ENCODE data around the gene ARPC1B. TPM values are rescaled to one million over a fixed set of nuclear protein-coding genes. Genes with fewer than 3 reads are reported as not detected.

ARPC1B gene
- total and polyA plus RNA-seq, 2 experiments from 2014 or later, result 101 to 132 TPM

- TF ChIP-seq ZNF462 (CRISPR knock-in tag; IDR thresholded peaks at IDR 0.05), result no peak
- TF ChIP-seq EZH2phosphoT487 (IDR thresholded peaks at IDR 0.05; ENCODE audit: unreplicated experiment), result no peak
- TF ChIP-seq NANOG (IDR thresholded peaks at IDR 0.05; ENCODE audit: borderline replicate concordance), result no peak
- TF ChIP-seq JUNB (IDR thresholded peaks at IDR 0.05; ENCODE audit: unreplicated experiment), result no peak
- no peak for TF ChIP-seq STAT1 (IDR thresholded peaks at IDR 0.05; ENCODE audit: unreplicated experiment)
- TF ChIP-seq ZNF331 (CRISPR knock-in tag; IDR thresholded peaks at IDR 0.05; ENCODE audit: low read depth), result no peak
- TF ChIP-seq ZNF114 (CRISPR knock-in tag; IDR thresholded peaks at IDR 0.05), result no peak
These were observed 34.9 kb upstream of the ARPC1B start (continued) for GRCh38 chr7:99339595-99339994.

GRCh38 chr7:99340659-99341058 is 33.9 kb upstream of the ARPC1B start:
- no peaks in the 10 kb centered on the region; the same call in 1 of the 2 replicates for H4K20me1 ChIP-seq (replicated peaks; ENCODE audit: insufficient read depth)
- no peaks in the 10 kb centered on the region for H3K79me2 ChIP-seq (replicated peaks; ENCODE audit: insufficient read depth)
- no peaks in the 10 kb centered on the region for H3K4me1 Mint-ChIP-seq
- TF ChIP-seq EZH2 (IDR thresholded peaks at IDR 0.05; ENCODE audit: low read depth, unreplicated experiment), result no peak
- TF ChIP-seq ZNF114 (CRISPR knock-in tag; IDR thresholded peaks at IDR 0.05), result no peak
- no peak for TF ChIP-seq ETS1 (IDR thresholded peaks at IDR 0.05)
- peaks cover 2% of the 10 kb centered on the region for H3K27me3 Mint-ChIP-seq (ENCODE audit: insufficient read depth, low read depth, poor library complexity)
- H3K27ac ChIP-seq (ENCODE audit: low read depth), result no peak overlapping the region
- H2AFZ ChIP-seq, result no peak overlapping the region
- H3K4me2 ChIP-seq, result no peak overlapping the region
- H3F3A ChIP-seq (replicated peaks; ENCODE audit: low read depth), result no peaks in the 10 kb centered on the region
- H3K4me3 Mint-ChIP-seq, result no peak overlapping the region
- H3K27me3 ChIP-seq (ENCODE audit: insufficient read depth), result no peaks in the 10 kb centered on the region
- H3K4me1 ChIP-seq (ENCODE audit: insufficient read depth), result no peaks in the 10 kb centered on the region
- DNase-seq (ENCODE audit: low spot score) (no peak), ATAC-seq (no peak)
- H3K36me3 ChIP-seq (ENCODE audit: insufficient read depth), result peaks cover 35% of the 10 kb centered on the region; the same call in 1 of the 2 replicates
- no peaks in the 10 kb centered on the region for H3K9me3 Mint-ChIP-seq
- H3K4me3 ChIP-seq, result no peak overlapping the region
- H3K36me3 Mint-ChIP-seq (ENCODE audit: low read depth), result peaks cover 43% of the 10 kb centered on the region; the same call in 2 of the 3 replicates
- H3K27ac Mint-ChIP-seq, result no peak overlapping the region
- H3K9me2 ChIP-seq (ENCODE audit: insufficient read depth), result no peaks in the 10 kb centered on the region

All from GM23338 (cell line).